Measurements from ENCODE around the gene RGR. TPM values are rescaled to one million over a fixed set of nuclear protein-coding genes. Genes with fewer than 3 reads are reported as not detected.

Gene RGR
- total RNA-seq, 4 donors from 2014 or later = not detected

- Histone ChIP-seq H3K4me3 (no peak overlapping the region), H3K4me1 (no peaks in the 10 kb centered on the region), H3K27me3 (peaks cover 5% of the 10 kb centered on the region), H3K27ac (no peak overlapping the region), H3K36me3 (no peaks in the 10 kb centered on the region), H3K9me3 (no peaks in the 10 kb centered on the region)
- 77% methylated on average over 4 of the region's 4 CpGs for WGBS
- peak in 1 of 2 donors; percentile 24 for DNase-seq (ENCODE audit: low spot score in 2 of 2)
- no peak for TF ChIP-seq EP300 (IDR thresholded peaks at IDR 0.05)
- no peak for TF ChIP-seq POLR2AphosphoS5 (IDR thresholded peaks at IDR 0.05)
- TF ChIP-seq POLR2A (IDR thresholded peaks at IDR 0.05) = no peak
- TF ChIP-seq CTCF (IDR thresholded peaks at IDR 0.05) = no peak
Measured at GRCh38 chr10:84204610-84205009, 40.2 kb upstream of the RGR start.

GRCh38 chr10:84205049-84205852 is 39.6 kb upstream of the RGR start:
- no peak overlapping the region for H3K4me3 ChIP-seq
- no peaks in the 10 kb centered on the region for H3K9me3 ChIP-seq
- 33% methylated on average over 8 of the region's 8 CpGs for WGBS
- DNase-seq (ENCODE audit: low spot score in 2 of 2) = peak; percentile 9 to 79
- no peak for TF ChIP-seq POLR2AphosphoS5 (IDR thresholded peaks at IDR 0.05)
- peak; percentile 58 to 80 for TF ChIP-seq CTCF (IDR thresholded peaks at IDR 0.05)
- no peaks in the 10 kb centered on the region for H3K4me1 ChIP-seq
- H3K27ac ChIP-seq = no peak overlapping the region
- H3K36me3 ChIP-seq = no peaks in the 10 kb centered on the region
- H3K27me3 ChIP-seq = peaks cover 5% of the 10 kb centered on the region

- WGBS = 72% methylated on average over 6 of the region's 6 CpGs
- TF ChIP-seq POLR2AphosphoS5 (IDR thresholded peaks at IDR 0.05) (no peak), EP300 (IDR thresholded peaks at IDR 0.05) (no peak), POLR2A (IDR thresholded peaks at IDR 0.05) (no peak), CTCF (IDR thresholded peaks at IDR 0.05) (no peak)
- Histone ChIP-seq H3K36me3 (no peaks in the 10 kb centered on the region), H3K4me1 (no peaks in the 10 kb centered on the region), H3K27ac (no peak overlapping the region), H3K9me3 (no peaks in the 10 kb centered on the region), H3K4me3 (no peak overlapping the region), H3K27me3 (peaks cover 5% of the 10 kb centered on the region)
- peak in 1 of 2 donors; percentile 72 for DNase-seq (ENCODE audit: low spot score in 2 of 2)
Measured at GRCh38 chr10:84205853-84206525, 38.9 kb upstream of the RGR start.

- no peaks in the 10 kb centered on the region for H3K9me3 ChIP-seq
- 88% methylated on average over 7 of the region's 10 CpGs for WGBS
- H3K27ac ChIP-seq = no peak overlapping the region
- H3K4me1 ChIP-seq = no peaks in the 10 kb centered on the region
- DNase-seq (ENCODE audit: low spot score in 2 of 2) = no peak
- H3K4me3 ChIP-seq = no peak overlapping the region
- TF ChIP-seq POLR2AphosphoS5 (IDR thresholded peaks at IDR 0.05) (no peak), CTCF (IDR thresholded peaks at IDR 0.05) (no peak), POLR2A (IDR thresholded peaks at IDR 0.05) (no peak), EP300 (IDR thresholded peaks at IDR 0.05) (no peak)
- peaks cover 10% of the 10 kb centered on the region for H3K27me3 ChIP-seq
- H3K36me3 ChIP-seq = no peaks in the 10 kb centered on the region
Measured at GRCh38 chr10:84208023-84208422, 36.8 kb upstream of the RGR start.

GRCh38 chr10:84211566-84211965 is 33.3 kb upstream of the RGR start:
- DNase-seq (ENCODE audit: low spot score in 2 of 2) = peak in 1 of 2 donors; percentile 35
- 62% methylated on average over 2 of the region's 2 CpGs for WGBS

More at GRCh38 chr10:84211566-84211965, 33.3 kb upstream of the RGR start:
- peaks cover 5% of the 10 kb centered on the region for H3K27me3 ChIP-seq
- H3K4me3 ChIP-seq = no peak overlapping the region
- no peaks in the 10 kb centered on the region for H3K9me3 ChIP-seq
- H3K27ac ChIP-seq = no peak overlapping the region
- no peak for TF ChIP-seq CTCF (IDR thresholded peaks at IDR 0.05)
- no peaks in the 10 kb centered on the region for H3K4me1 ChIP-seq
- peaks cover 4% of the 10 kb centered on the region for H3K36me3 ChIP-seq

Measured in suprapubic skin (tissue), 4 donors.